GM23338 (cell line): ENCODE results near the gene B4GALT6.

Source experiments
- EZH2 ChIP-seq: fragments of 200-600 bp; sonication (generic); IDR thresholded peaks from one replicate; pipeline ENCODE4 v1.8.0; 2017; ENCODE audit warnings: antibody characterized with exemption, mild to moderate bottlenecking, low read depth; ENCODE audit not compliant: unreplicated experiment
- TF ChIP-seq, protein P1 (sequence below), 2 experiments: fragments of 200-600 bp in 1 of 2; sonication (generic) in 1 of 2; conservative IDR thresholded peaks; 2 replicates each; pipeline versions ENCODE4 v1.5.1 to v1.6.1; 2016 to 2017; ENCODE audit warnings: antibody characterized with exemption in 2 of 2, low read depth in 2 of 2, mild to moderate bottlenecking in 2 of 2, moderate library complexity in 1 of 2

DNA sequence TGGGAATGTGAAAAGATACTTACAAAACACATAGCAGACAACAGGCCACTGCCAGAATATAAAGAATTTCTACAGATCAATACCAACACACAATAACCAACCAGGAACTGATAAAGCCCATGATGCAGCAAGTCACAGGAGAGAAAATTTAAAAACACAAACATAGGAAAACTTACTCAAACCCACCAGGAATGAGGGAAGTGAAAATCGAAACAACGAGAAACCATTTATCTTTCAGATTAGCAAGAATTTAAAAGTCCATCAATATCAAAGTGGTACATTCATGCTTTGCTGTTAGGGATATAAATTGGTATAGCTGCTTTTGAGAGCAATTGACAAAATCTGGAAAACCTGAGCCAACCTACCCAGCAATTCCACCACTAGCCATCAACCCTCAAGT is 27.6 kb downstream of the B4GALT6 start:
- TF ChIP-seq, protein P1, sequence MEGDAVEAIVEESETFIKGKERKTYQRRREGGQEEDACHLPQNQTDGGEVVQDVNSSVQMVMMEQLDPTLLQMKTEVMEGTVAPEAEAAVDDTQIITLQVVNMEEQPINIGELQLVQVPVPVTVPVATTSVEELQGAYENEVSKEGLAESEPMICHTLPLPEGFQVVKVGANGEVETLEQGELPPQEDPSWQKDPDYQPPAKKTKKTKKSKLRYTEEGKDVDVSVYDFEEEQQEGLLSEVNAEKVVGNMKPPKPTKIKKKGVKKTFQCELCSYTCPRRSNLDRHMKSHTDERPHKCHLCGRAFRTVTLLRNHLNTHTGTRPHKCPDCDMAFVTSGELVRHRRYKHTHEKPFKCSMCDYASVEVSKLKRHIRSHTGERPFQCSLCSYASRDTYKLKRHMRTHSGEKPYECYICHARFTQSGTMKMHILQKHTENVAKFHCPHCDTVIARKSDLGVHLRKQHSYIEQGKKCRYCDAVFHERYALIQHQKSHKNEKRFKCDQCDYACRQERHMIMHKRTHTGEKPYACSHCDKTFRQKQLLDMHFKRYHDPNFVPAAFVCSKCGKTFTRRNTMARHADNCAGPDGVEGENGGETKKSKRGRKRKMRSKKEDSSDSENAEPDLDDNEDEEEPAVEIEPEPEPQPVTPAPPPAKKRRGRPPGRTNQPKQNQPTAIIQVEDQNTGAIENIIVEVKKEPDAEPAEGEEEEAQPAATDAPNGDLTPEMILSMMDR (conservative IDR thresholded peaks at IDR 0.05; ENCODE audit: low read depth in 2 of 2): no peak
- no peak for TF ChIP-seq EZH2
